Erythroblast (primary cell): ENCODE data around the gene EYA2.

Experiments used
- GATA1 ChIP-seq: IDR thresholded peaks from 2 replicates; pipeline ENCODE4 v1.6.1; 2011; ENCODE audit warnings: low read depth, mild to moderate bottlenecking, control low read depth, low read length, moderate library complexity
- POLR2A ChIP-seq: IDR thresholded peaks from 2 replicates; pipeline ENCODE4 v1.6.1; 2011; ENCODE audit warnings: mild to moderate bottlenecking, low read length

GRCh38 chr20:47020231-47020630 lies 125.6 kb downstream of the EYA2 start:
- no peak for TF ChIP-seq POLR2A
- TF ChIP-seq GATA1, result no peak
